HG02610 (cell line): ENCODE measurements around the gene ZNF485.

Source experiments
- ATAC-seq: cut with Tn5 transposase; IDR thresholded peaks from one replicate; pipeline ENCODE4 v1.9.1; 2021; ENCODE audit warnings: mild to moderate bottlenecking, moderate library complexity; ENCODE audit not compliant: unreplicated experiment

Gene ZNF485

GRCh38 chr10:43667317-43667731, 61.1 kb downstream of the ZNF485 start:
- ATAC-seq: no peak
